ENCODE measurements around the gene RAB40AL.

The RAB40AL gene

DNA sequence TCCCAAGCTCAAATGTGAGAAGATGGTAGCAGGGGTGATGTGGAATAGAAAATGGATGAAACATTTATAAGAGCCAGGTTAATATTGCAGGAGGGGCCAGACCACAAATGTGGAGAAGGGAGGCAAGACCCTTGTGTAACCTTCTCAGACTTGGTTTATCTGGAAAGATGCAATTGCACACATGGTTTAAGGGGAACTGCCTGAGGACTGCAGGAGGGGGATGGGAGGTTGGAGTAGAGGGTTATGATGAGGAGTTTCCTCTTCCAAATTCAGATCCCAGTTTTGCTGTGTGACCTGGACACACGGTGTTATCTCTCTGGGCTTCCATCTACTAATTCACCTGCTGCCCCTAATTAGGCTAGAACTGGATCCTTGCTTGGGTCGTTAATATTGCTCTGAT, 46.1 kb downstream of the RAB40AL start:
- DNase-seq = no peak

DNA sequence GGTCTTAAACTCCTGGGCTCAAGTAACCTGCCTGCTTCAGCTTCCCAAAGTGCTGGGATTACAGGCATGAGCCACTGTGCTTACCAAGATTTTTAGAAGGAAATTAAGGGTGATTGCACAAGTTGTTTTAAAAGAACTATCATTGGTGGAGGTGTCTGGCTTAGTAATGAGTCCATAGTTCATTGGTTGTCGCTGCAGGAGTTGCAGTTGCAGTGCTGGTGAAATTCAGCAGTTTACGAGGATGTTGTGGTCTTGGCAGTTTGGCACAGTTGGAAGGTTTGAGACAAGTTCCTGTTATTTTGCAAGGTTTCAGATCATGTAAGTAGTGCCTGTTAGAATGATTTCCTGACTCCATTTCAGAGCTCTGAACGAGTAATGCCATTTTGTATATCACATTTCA, 48.1 kb downstream of the RAB40AL start:
- DNase-seq = no peak
